NOMO-1 treated with dmso at 0.1 percent for 144 hours (cell line): ENCODE results near the gene PCDHGA4.
"Not testable (repeated sequence)": the region's sequence is repeated elsewhere in the genome, so short reads cannot be mapped to it uniquely, and the experiment has no call there.

Experiments
- DNase-seq: peaks from one replicate; lab custom pipeline; 2025; ENCODE audit not compliant: unreplicated experiment; lab: John Stamatoyannopoulos, UW

The PCDHGA4 gene

DNA sequence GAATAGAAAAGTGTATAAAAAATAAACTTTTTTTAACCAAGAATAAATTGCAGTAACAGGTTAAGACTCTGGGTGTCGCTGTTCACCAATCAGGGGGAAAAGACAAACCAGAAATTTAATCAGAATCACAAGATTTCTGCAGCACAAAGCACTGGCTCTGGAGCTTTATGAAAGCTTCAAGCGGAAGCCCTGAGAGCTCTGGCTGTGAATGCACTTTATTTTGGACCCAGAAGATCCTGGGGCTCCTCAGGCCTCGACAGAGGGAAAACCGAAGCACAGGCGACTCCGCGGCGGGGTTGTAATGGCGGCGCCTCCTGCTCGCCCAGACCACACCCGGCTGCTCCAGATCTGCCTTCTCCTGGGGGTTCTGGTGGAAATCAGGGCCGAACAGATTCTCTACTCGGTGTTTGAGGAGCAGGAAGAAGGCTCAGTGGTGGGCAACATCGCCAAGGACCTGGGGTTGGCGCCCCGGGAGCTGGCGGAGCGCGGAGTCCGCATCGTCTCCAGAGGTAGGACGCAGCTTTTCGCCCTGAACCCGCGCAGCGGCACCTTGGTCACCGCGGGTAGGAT, at the start of gene PCDHGA4:
Gene PCDHGA4 (plus strand): TSS at position 122 of the 570 bp plus-strand sequence. CDS start 87 bp downstream, at position 209.
- no peak for DNase-seq

DNA sequence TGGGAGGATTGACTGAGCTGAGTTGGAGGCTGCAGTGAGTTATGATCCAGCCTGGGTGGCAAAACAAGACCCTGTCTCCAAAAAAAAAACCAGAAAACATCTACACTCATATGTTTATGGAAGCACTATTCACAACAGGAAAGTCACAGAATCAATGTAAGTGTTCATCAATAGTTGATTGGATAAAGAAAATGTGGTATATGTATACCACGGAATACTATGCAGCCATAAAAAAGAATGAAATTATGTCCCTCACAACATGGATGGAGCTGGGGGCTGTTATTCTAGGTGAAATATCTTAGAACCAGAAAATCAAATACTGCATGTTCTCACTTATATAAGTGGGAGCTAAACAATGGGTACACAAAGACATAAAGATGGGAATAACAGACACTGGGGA, 48.2 kb upstream of the PCDHGA4 start:
- no peak for DNase-seq

DNA sequence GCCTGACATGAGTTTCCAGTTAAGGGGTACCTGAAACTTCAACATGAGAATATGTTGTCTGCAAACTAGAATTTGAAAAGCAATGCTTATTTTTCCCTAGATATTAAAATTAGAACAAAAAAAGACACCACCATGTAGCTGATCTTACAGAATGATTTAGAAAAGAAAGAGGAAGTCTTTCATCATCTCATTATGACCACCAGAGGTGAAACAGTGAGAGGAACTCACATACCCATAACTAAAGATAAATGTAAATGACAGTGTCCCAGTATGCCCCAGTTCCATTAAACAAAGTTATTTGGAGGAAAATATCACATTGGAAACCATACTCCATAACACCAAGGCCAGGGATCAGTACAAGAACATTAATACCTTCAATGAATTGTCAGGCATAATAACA, 41.1 kb upstream of the PCDHGA4 start:
- no peak for DNase-seq

DNA sequence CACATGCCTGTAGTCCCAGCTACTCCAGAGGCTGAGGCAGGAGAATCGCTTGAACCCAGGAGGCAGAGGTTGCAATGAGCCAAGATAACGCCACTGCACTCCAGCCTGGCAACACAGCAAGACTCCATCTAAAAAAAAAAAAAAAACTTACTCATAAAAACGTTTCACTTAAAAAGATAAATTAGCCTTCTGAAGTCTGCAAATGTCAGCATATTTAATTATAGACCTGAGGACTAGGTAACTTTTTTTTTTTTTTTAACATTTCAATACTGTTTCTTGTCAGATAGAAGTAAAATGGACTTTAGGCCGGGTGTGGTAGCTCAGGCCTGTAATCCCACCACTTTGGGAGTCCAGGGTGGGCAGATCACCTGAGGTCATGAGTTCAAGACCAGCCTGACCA, 37.9 kb upstream of the PCDHGA4 start:
- DNase-seq = not testable (repeated sequence)

DNA sequence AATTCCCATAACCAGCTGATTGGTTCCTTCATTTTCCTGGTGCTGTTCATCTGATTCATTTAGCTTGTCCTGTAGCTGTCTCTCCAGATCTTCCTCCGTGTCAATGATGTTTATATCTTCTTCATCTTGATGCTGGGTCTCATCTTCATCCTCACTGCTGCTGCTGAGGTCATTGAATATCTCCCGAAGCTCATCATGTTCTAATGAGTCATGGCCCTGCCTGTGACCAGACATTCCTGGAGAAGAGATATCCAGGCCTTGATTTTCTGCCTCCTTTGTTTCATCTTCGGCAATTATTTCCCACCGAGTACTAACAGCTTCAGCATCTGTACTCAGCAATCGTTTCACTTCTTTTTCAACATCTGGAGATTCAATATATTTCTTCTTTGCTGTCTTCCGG, 35.6 kb upstream of the PCDHGA4 start:
- no peak for DNase-seq

DNA sequence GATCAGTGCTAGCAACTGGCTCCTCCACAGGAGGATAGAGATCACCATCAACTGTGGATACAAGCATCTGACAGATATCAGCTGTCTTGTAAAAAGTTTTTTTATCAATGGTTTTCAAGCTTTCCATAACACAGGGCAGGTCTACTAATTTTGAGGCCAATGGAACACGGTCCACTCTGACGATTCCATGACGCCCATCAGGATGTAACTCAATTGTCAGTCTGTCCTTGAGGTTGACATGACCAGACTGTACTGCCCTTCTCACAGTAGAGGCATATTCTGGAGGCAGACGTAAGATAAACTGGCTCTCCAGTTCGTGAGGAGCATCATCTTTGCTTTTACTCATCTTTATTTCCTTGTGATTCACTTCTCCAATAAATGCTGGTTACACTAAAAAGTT, 35.1 kb upstream of the PCDHGA4 start:
- DNase-seq = no peak

DNA sequence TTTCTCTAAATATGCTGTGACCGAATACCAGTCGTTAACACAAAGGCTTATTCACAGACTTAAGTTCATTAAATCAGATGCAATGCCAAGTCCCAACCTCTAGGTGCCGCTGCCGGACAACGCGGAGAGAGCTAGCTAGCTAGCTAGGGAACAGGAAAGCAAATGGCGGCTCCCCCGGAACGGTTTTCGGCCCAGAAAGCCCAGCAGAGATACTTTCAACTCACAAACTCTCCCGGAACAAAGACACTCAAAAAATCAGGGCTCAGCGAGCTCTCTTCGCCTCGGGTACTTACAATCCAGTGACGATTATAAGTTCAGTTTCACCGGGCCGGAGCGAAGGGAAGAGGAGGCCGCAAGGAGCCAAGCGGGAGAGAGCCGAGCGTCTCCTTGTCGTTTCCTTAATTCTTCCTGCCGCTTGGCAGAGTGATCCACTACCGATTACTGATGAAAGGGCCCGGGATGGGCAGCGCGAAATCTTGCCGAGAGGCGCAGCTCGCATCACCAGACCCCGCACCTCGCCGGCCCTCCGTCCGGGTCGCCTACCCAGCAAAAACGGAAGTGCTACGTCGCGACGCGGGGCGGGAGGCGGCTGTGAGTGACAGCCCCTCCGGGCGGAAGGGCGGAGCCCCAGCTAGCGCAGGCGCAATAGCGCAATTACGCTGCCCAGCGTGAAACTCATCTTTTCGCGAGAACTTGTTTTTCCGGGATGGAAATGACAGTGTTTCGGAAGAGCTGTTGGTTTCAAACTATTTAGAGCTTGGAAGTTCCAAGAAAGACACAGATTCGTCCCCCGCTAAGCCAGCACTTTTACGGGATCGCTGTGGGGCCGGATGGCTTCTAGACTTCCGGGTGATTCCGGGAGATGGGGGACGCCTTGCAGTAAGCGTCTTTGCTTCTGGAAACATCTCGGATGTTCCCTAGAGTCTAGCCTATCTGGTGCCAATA, 34.3 kb upstream of the PCDHGA4 start, which contains the start of gene TAF7:
Gene TAF7 (minus strand): TSS at position 560 of the 945 bp plus-strand sequence. CDS start 740 bp downstream, outside the sequence.
- DNase-seq = peak; percentile 80

DNA sequence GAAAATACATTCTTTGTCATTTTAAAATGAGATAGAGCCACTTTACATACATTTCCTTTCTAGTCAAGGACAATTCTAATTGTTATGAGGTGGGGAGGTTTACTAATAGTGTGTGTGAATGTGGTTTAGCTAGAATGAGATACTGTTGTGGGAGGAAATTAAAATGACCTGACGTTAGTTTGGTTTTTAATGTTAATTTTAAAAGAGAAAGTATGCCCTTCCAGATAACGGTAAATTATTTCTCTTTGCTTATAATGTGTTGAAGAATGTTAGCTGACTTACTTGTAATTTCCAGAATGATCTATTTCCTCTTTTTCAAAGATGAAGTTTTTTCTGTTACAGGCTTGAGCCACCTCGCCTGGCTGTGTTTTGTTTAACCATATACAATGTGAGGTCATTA, 32.6 kb upstream of the PCDHGA4 start:
- DNase-seq = no peak

DNA sequence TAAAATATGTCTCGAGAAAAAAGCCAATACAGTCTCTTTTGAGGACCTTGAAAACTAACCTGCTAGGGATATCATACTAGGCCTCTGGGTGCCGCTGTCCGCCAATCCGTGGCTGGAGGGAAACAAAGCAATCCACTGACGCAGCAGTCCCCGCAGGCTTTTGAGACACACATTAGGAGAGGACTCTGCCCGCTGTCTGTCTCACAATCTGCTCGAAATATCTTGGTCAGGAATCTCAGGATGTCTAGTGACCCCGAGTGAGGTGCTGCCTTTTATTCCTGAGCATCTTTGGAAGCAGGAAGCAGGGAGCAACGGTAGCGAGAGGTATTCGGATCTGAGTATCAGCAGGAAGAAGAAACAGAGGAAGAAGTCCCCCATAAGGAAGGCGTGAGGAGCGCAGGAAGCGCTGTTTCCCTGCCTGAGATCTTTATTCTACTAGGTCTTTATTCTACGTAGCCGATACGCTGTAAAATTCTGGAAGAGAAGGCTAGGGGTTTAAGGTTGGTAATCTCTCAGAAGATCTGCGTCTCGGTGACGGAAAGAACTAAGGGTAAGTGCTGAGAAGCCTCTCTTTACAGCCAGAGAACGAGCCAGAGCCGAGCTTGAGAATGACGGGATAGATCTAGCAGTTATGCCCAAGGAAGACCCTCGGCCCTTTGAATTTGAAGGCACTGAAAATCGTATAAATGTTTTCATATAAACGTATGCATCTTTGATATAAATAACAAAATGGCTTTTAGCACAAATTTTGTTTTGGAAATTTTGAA, 28.6 kb upstream of the PCDHGA4 start:
- DNase-seq = peak; percentile 8

DNA sequence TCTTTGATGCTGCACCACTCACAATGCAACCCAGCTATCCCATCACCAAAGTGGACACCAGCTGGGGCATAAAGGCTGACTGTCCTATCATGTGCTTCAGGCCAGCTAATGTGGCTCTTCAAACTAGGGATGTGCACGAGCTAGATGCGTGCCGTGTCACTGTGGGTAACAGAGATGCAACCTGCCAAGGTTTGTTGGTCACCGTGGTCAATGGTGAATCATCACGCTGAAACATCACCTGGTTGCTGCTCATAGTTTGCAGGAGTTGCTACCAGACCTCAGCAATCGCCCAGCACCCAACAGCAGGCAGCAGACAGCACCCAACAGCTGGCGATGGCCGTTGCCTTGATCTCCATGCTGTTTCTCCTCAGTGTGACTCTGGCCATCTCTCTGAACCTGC, 26.6 kb upstream of the PCDHGA4 start:
- DNase-seq = no peak

DNA sequence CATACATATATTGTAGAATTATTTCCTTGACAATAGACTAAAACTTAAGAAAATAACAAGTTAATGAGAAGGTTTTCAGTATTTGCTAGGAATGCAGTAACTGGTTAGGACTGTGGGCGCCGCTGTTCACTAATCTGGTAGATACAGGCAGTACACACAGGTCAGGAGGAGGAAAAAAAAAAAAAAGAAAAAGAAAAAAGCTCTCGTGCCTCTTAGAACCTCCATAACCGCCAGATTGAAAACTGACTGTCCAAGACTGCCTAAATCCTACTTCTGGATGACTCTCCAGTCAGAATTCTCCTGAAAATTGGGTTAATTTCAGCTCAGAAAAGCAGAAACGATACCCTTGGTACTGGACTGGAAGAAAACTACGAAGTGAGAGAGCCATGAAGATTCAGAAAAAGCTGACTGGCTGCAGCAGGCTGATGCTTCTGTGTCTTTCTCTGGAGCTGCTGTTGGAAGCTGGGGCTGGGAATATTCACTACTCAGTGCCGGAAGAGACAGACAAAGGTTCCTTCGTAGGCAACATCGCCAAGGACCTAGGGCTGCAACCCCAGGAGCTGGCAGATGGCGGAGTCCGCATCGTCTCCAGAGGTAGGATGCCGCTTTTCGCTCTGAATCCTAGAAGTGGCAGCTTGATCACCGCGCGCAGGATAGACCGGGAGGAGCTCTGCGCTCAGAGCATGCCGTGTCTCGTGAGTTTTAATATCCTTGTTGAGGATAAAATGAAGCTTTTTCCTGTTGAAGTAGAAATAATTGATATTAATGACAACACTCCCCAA, 24.3 kb upstream of the PCDHGA4 start, which contains the start of gene PCDHGA1:
Gene PCDHGA1 (plus strand): TSS at position 216 of the 782 bp plus-strand sequence.
- DNase-seq = no peak

DNA sequence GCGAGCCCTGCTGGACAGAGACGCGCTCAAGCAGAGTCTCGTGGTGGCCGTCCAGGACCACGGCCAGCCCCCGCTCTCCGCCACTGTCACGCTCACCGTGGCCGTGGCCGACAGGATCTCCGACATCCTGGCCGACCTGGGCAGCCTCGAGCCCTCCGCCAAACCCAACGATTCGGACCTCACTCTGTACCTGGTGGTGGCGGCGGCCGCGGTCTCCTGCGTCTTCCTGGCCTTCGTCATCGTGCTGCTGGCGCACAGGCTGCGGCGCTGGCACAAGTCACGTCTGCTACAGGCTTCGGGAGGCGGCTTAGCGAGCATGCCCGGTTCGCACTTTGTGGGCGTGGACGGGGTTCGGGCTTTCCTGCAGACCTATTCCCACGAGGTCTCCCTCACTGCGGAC, 22.2 kb upstream of the PCDHGA4 start:
- not testable (repeated sequence) for DNase-seq

DNA sequence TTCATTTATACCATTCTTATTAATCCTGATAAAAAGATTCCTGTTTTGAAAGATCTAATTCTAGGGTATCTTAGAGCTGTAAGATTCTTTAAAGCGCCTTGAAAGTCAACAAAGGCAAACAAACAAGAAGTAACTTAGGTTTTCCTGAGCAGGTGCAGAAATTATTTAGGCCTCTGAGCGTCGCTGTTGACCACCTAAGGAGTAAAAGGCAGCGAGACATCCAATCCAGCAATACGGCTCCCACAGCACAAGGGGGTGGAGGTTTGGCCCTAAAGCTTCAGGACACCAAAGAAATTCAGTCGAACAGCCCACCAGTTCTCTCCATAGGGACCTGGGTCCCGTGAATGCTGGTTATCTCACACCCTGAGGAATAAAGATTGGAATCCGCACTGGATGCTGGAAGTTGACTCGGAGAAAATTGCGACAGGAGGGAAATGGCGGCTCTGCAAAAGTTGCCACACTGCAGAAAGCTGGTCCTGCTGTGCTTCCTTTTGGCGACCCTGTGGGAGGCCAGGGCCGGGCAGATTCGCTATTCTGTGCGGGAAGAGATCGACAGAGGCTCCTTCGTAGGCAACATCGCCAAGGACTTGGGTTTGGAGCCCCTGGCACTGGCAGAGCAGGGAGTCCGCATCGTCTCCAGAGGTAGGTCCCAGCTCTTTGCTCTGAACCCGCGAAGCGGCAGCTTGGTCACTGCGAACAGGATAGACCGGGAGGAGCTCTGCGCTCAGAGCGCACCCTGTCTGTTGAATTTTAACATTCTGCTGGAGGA, 16.1 kb upstream of the PCDHGA4 start, which contains the start of gene PCDHGA2:
Gene PCDHGA2 (plus strand): TSS at position 223 of the 769 bp plus-strand sequence.
- DNase-seq = no peak

DNA sequence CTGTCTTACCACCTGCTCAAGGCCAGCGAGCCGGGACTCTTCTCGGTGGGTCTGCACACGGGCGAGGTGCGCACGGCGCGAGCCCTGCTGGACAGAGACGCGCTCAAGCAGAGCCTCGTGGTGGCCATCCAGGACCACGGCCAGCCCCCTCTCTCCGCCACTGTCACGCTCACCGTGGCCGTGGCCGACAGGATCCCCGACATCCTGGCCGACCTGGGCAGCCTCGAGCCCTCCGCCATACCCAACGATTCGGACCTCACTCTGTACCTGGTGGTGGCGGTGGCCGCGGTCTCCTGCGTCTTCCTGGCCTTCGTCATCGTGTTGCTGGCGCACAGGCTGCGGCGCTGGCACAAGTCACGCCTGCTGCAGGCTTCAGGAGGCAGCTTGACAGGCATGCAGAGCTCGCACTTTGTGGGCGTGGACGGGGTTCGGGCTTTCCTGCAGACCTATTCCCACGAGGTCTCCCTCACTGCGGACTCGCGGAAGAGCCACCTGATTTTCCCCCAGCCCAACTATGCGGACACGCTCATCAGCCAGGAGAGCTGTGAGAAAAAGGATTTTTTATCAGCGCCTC, 14.0 kb upstream of the PCDHGA4 start:
- DNase-seq = not testable (repeated sequence)

DNA sequence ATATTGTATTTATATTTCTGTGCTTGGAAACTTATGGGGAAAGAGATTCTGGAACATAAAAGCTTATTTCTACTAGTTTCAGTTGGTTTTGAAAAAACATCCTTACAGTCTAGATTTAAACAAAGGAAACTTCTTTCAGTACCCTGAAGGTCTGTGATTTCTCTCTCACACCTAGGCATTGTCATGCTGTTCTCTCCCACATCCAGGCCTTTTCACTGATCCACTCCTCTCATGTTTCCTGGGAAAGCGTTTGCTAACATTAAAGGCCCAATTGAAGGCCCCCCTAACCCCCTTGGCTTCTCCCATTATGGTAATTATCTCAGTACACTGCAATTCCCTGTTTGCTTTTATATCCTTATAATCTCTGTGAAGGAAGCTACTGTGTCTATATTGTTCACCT, 12.0 kb upstream of the PCDHGA4 start:
- no peak for DNase-seq

DNA sequence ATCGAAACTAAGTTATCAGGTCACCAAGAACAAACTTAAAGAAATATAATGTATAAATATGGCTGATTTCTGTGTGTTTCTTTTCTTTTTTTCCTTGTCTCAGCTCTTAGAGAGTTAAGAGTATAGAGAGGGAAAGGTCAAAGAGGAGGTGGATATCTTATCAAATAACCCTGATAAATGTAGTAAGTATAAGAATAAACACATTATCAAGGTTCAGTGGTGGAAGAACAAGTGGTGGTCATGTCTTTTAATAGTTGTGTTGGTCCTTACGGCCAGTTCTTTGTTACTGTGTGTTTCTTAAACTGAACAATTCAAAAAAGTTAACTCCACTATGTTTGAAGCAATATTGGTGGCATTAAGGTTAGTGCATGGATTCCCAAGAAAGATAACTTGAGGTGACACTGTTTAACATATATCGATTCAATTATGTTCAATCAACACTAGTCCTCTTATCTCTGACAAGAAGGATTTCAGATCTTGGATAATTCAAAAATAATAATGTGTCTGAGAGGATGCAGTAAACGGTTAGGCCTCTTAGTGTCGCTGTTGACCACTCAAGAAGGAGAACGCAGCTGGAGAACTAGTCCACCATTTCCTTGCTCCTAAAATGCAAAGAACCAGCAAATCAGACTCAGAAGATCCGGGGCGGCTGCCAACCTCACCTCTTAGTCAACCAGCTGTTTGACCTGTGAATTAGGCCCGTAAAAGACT, 11.4 kb upstream of the PCDHGA4 start, which contains the start of gene PCDHGA3:
Gene PCDHGA3 (plus strand): TSS at position 588 of the 711 bp plus-strand sequence. CDS start 205 bp downstream, outside the sequence.
- DNase-seq = no peak

DNA sequence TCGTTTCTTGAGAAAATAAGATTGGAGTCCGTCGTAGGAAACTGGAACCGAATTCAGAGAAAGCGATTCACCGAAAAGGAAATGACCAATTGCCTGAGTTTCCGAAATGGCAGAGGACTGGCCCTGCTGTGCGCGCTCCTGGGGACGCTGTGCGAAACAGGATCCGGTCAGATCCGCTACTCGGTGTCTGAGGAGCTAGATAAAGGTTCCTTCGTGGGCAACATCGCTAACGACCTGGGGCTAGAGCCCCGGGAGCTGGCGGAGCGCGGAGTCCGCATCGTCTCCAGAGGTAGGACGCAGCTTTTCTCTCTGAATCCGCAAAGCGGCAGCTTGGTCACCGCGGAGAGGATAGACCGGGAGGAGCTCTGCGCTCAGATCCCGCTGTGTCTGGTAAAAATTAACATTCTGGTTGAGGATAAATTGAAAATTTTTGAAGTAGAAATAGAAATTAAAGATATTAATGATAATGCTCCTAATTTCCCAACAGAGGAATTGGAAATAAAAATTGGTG, 10.8 kb upstream of the PCDHGA4 start:
- DNase-seq = no peak

DNA sequence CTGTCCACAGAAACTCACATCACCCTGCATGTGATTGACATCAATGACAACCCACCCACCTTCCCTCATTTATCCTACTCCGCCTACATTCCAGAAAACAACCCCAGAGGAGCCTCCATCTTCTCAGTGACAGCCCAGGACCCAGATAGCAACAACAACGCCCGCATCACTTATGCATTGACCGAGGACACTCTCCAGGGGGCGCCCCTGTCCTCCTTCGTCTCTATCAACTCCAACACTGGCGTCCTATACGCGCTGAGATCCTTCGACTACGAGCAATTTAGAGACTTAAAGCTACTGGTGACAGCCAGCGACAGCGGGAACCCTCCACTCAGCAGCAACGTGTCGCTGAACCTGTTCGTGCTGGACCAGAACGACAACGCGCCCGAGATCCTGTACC, 9.5 kb upstream of the PCDHGA4 start:
- no peak for DNase-seq
